ENCODE measurements around the gene SIPA1L2. TPM values are rescaled to one million over a fixed set of nuclear protein-coding genes. Genes with fewer than 3 reads are reported as not detected.

SIPA1L2 gene
- total RNA-seq, 1 experiment from 2014 or later, result 2.3 TPM

Other genes starting within 250 kb of the SIPA1L2 start
- 0.10 TPM in 1 of 2 replicates, not detected in the other for gene MAP10, start 175.3 kb upstream of the SIPA1L2 start, total RNA-seq (2014; rRNA removed; shearing (Covaris generic))

Measured in SJCRH30 (cell line).